ENCODE data around the gene NFKBIL1.
"Not testable (repeated sequence)": the region's sequence is repeated elsewhere in the genome, so short reads cannot be mapped to it uniquely, and the experiment has no call there.

Gene NFKBIL1, protein sequence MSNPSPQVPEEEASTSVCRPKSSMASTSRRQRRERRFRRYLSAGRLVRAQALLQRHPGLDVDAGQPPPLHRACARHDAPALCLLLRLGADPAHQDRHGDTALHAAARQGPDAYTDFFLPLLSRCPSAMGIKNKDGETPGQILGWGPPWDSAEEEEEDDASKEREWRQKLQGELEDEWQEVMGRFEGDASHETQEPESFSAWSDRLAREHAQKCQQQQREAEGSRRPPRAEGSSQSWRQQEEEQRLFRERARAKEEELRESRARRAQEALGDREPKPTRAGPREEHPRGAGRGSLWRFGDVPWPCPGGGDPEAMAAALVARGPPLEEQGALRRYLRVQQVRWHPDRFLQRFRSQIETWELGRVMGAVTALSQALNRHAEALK

GRCh38 chr6:31546958-31547726, at the start of gene NFKBIL1:
TSS of gene NFKBIL1 (plus strand) at chr6:31547608. CDS start at chr6:31547695, 87 bp downstream.
- peak; percentile 98 for DNase-seq

DNA sequence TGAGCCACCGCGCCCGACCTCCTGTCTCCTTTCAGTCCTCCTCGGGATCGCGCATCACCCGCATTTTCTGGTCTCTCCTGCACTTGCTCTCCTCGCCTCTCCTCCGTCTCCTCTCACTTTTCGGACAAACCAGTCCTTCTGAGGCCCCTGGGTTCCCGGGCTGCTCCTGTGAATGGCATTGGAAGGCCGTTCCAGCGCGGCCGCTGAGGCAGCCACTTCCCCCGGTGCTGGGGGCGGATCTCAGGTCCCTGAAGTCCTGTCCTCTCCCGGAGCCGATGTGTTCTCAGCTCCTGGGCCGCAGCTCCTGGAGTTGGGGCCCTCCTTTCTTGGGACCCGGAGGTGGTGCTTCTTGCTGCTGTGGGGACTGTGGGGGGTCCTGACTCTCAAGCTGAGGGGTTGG, 48.7 kb upstream of the NFKBIL1 start:
- DNase-seq: no peak

GRCh38 chr6:31499648-31500047, 47.8 kb upstream of the NFKBIL1 start:
- DNase-seq: not testable (repeated sequence)

DNA sequence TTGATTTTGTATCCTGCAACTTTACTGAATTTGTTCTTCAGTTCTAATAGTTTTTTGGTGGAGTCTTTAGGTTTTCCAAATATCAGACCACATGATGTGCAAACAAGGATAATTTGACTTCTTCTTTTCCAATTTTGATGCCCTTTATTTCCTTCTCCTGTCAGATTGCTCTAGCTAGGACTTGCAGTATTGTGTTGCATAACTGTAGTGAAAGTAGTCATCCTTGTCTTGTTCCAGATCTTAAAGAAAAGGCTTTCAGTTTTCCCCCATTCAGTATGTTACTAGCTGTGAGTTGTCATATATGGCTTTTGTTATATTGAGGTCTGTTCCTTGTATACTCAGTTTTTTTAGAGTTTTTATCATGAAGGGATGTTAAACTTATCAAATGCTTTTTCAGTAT, 44.8 kb upstream of the NFKBIL1 start:
- DNase-seq: peak; percentile 76

DNA sequence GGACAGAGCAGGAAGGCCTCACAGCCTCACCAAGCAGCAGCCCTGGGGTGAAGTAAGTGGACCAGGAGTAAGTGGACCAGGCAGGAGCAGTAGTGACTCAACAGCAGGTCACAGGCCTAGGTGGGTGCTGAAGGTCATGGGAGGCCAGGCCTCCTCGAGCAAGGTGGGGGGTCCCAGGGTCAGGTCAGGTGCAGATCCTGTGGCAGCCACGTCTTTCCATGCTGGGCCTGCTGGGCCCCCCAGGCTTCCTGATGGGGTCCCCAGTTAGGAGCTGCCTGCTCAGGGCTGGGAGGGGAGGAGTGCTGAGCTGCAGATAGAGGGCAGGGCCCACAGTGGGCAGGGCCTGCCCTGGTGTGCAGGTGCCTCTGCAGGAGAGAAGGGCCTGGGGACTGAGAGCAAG, 38.4 kb upstream of the NFKBIL1 start:
- not testable (repeated sequence) for DNase-seq

- DNase-seq: no peak
Measured at GRCh38 chr6:31510007-31510406, 37.4 kb upstream of the NFKBIL1 start.

DNA sequence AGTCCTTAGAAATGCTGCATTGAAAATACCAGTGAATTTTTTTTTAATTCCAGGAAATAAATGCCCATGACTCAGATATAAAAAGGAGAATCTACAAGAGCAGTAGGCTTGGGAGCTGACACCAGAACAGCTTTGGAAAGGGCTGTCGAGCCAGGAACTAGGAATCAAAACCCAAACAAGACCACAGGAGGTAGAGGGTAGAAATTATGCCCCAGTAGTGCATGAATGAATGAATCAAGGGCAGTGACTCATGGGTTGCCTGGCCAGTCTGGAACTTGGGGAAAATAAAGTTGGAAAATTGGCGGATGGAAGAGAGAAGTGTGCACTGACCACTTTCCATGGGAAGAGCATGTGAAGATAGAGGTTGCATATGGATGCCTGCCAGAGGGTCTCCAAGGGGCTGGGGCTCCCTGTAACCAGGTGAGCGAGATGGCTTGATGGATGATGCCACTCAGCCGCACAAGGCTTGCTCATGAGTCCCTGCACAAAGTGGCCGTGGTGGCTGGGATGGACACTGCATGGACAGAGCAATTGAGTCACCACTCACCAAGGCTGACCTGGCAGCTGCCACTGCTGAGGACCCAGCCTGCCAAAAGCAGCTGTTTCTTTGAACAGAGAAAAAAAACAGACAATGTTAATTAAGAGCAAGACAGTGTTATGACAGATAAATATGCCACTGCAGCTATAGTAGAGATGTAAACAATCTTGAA, 33.8 kb upstream of the NFKBIL1 start:
- DNase-seq: no peak

DNA sequence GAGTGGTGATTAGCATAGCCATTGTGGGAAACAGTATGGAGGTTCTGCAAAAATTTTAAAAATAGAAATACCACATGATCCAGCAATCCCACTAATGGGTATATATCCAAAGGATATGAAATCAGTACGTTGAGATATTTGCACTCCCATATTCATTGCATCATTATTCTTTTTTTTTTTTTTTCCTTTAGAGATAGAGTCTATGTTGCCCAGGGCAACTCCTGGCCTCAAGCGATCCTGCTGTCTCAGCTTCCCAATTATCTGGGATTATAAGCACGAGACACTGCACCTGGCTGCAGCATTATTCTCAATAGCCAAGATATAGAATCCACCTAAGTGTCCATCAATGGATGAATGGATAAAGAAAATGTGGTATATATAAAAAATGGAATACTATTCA, 25.6 kb upstream of the NFKBIL1 start:
- no peak for DNase-seq

GRCh38 chr6:31525553-31525931, 21.9 kb upstream of the NFKBIL1 start:
- no peak for DNase-seq

- no peak for DNase-seq
Measured at GRCh38 chr6:31525932-31526591, 21.3 kb upstream of the NFKBIL1 start.

GRCh38 chr6:31528307-31528777, 19.1 kb upstream of the NFKBIL1 start:
- no peak for DNase-seq

DNA sequence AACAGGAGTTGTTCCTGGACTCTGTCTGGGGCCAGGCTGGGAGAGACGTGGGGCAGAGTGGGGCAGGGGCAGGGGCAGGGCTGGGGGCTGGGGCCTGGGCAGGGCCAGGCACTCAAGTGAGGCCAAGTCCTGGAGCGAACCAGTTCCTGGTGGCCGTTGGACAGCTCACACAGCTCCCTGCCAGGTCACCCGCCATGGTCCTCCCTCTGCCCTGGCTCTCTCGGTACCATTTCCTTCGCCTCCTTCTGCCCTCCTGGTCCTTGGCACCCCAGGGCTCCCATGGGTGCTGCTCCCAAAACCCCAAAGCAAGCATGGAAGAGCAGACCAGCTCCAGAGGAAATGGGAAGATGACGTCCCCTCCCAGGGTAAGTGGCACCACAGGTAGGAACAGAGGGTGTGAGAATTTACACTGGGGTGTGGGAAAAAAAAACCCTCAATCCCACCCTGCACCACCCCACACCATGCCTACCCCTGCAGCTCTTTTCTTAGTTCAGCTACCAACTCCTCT, 18.5 kb upstream of the NFKBIL1 start, which contains the start of gene MCCD1:
MCCD1 (plus strand) TSS at position 142 of the 508 bp plus-strand sequence; CDS start at position 195, 53 bp downstream.
- no peak for DNase-seq

- no peak for DNase-seq
Measured at GRCh38 chr6:31529329-31530150, 17.9 kb upstream of the NFKBIL1 start.

- DNase-seq: no peak
Measured at GRCh38 chr6:31530659-31531058, 16.7 kb upstream of the NFKBIL1 start.

- no peak for DNase-seq
Measured at GRCh38 chr6:31531162-31531561, 16.2 kb upstream of the NFKBIL1 start.

GRCh38 chr6:31531771-31532643, 15.4 kb upstream of the NFKBIL1 start:
- DNase-seq: no peak

- DNase-seq: no peak
Measured at GRCh38 chr6:31532644-31533454, 14.6 kb upstream of the NFKBIL1 start.

- DNase-seq: no peak
Measured at GRCh38 chr6:31533455-31533841, 14.0 kb upstream of the NFKBIL1 start.

- DNase-seq: no peak
Measured at GRCh38 chr6:31534011-31534410, 13.4 kb upstream of the NFKBIL1 start.
